Activated naive CD4-positive, alpha-beta T cell (primary cell): Measurements from ENCODE around the gene PHLDA2.
A peak's percentile ranks its signal among the peaks of the same experiment; 100 is the strongest.

Source experiments
- DNase-seq, 4 experiments: peaks; one replicate each; lab custom pipeline; 2025; lab: John Stamatoyannopoulos, UW

Gene PHLDA2

GRCh38 chr11:2897048-2897447 lies 32.2 kb downstream of the PHLDA2 start:
- no peak for DNase-seq

- DNase-seq: no peak
Measured at GRCh38 chr11:2896047-2896446, 33.2 kb downstream of the PHLDA2 start.

GRCh38 chr11:2893935-2894334 lies 35.3 kb downstream of the PHLDA2 start:
- DNase-seq: no peak

GRCh38 chr11:2892967-2893528 lies 36.2 kb downstream of the PHLDA2 start:
- DNase-seq: peak in 1 of 4 experiments; percentile 39

- peak; percentile 30 to 60 (median 44) for DNase-seq
Measured at GRCh38 chr11:2892215-2892966, 36.8 kb downstream of the PHLDA2 start.

GRCh38 chr11:2891326-2892214 lies 37.6 kb downstream of the PHLDA2 start:
- DNase-seq: no peak

- peak in 1 of 4 experiments; percentile 19 for DNase-seq
Measured at GRCh38 chr11:2890466-2891294, 38.5 kb downstream of the PHLDA2 start.

GRCh38 chr11:2889362-2890273 lies 39.6 kb downstream of the PHLDA2 start:
- no peak for DNase-seq

- peak; percentile 62 to 84 (median 83) for DNase-seq
Measured at GRCh38 chr11:2888266-2888968, 40.8 kb downstream of the PHLDA2 start.

- no peak for DNase-seq
Measured at GRCh38 chr11:2887515-2888195, 41.6 kb downstream of the PHLDA2 start.

GRCh38 chr11:2886936-2887335 lies 42.3 kb downstream of the PHLDA2 start:
- DNase-seq: no peak

- DNase-seq: peak in 1 of 4 experiments; percentile 24
Measured at GRCh38 chr11:2886191-2886894, 42.9 kb downstream of the PHLDA2 start.

- DNase-seq: peak; percentile 36 to 83 (median 66)
Measured at GRCh38 chr11:2885678-2886081, 43.5 kb downstream of the PHLDA2 start, which contains the start of gene CDKN1C. TSS of gene CDKN1C (minus strand) at chr11:2885775. CDS start at chr11:2885456, 319 bp downstream.

GRCh38 chr11:2885017-2885677 lies 44.1 kb downstream of the PHLDA2 start:
- DNase-seq: peak in 1 of 4 experiments; percentile 32

- no peak for DNase-seq
Measured at GRCh38 chr11:2883979-2884815, 45.0 kb downstream of the PHLDA2 start.

- DNase-seq: no peak
Measured at GRCh38 chr11:2883640-2883978, 45.6 kb downstream of the PHLDA2 start.

GRCh38 chr11:2882396-2883110 lies 46.7 kb downstream of the PHLDA2 start:
- DNase-seq: no peak
